ENCODE data around the gene LRRC28.

The LRRC28 gene

DNA sequence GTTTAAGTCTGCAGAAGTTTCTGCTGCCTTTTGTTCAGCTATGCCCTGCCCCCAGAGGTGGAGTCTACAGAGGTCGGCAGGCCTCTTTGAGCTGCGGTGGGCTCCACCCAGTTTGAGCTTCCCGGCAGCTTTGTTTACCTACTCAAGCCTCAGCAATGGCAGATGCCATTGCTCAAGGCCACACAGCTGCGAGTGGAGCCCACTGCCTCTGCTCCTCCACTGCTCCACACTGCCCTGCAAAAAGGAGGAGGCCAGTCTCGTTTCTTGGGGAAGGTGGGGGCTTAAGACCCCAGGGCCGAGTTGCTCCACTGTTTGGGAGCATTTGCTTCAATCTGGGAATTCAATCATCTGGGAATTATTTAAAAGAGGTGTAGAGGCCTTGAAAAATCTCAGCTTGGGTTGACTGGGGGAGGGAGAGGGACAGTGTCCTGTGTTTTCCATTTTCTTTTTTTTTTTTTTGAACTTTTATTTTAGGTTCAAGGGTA is 169.9 kb downstream of the LRRC28 start:
- Histone ChIP-seq H3K4me1 (no peaks in the 10 kb centered on the region), H3K79me2 (no peaks in the 10 kb centered on the region), H3K4me2 (ENCODE audit: low read length) (no peak overlapping the region), H3K4me3 (ENCODE audit: low read depth, low read length) (no peak overlapping the region), H3K27ac (no peak overlapping the region), H3K36me3 (ENCODE audit: control insufficient read depth, insufficient read depth, low read length) (no peaks in the 10 kb centered on the region), H3K9me3 (ENCODE audit: control insufficient read depth, low read length) (no peaks in the 10 kb centered on the region), H2AFZ (no peak overlapping the region), H3K27me3 (ENCODE audit: control insufficient read depth, insufficient read depth, low read length) (no peaks in the 10 kb centered on the region), H3K9ac (no peak overlapping the region)
- TF ChIP-seq CTCF (IDR thresholded peaks at IDR 0.05), result no peak

GRCh38 chr15:99421758-99422157 is 170.5 kb downstream of the LRRC28 start:
- Histone ChIP-seq H3K27me3 (ENCODE audit: control insufficient read depth, insufficient read depth, low read length) (no peaks in the 10 kb centered on the region), H3K4me1 (no peaks in the 10 kb centered on the region), H3K4me2 (ENCODE audit: low read length) (no peak overlapping the region), H2AFZ (no peak overlapping the region), H3K9me3 (ENCODE audit: control insufficient read depth, low read length) (no peaks in the 10 kb centered on the region), H3K9ac (no peak overlapping the region), H3K27ac (no peak overlapping the region), H3K79me2 (no peaks in the 10 kb centered on the region), H3K4me3 (ENCODE audit: low read depth, low read length) (no peak overlapping the region), H3K36me3 (ENCODE audit: control insufficient read depth, insufficient read depth, low read length) (no peaks in the 10 kb centered on the region)
- no peak for TF ChIP-seq CTCF (IDR thresholded peaks at IDR 0.05)

GRCh38 chr15:99423186-99424130 is 172.2 kb downstream of the LRRC28 start:
- H3K27me3 ChIP-seq (ENCODE audit: control insufficient read depth, insufficient read depth, low read length), result no peaks in the 10 kb centered on the region
- H3K9me3 ChIP-seq (ENCODE audit: control insufficient read depth, low read length), result no peaks in the 10 kb centered on the region
- H2AFZ ChIP-seq, result no peak overlapping the region
- no peaks in the 10 kb centered on the region for H3K36me3 ChIP-seq (ENCODE audit: control insufficient read depth, insufficient read depth, low read length)
- H3K79me2 ChIP-seq, result no peaks in the 10 kb centered on the region
- no peak for TF ChIP-seq CTCF (IDR thresholded peaks at IDR 0.05)
- no peaks in the 10 kb centered on the region for H3K4me1 ChIP-seq
- H3K27ac ChIP-seq, result no peak overlapping the region
- no peak overlapping the region for H3K4me3 ChIP-seq (ENCODE audit: low read depth, low read length)
- H3K9ac ChIP-seq, result no peak overlapping the region
- no peak overlapping the region for H3K4me2 ChIP-seq (ENCODE audit: low read length)

DNA sequence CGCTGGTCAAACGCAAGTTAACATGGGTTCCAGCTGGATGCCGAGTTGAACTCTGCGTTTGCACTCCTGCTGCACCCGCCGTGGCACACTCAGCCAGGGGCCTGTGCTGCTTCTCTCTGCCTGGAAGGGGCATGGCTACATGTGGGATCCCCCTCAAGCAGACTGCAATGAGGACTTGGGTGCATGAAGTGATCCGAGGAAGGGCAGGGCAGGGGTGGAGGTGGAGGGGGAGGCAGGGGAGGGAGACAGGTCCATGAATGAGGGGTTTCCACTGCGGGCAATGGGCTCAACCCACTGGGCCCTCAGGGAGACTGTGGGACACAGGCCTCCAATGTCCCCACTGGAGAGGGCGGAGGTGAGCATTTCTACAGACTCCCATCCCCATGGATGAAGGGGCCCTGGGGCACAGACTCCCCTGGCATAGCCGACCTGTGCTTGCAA is 172.9 kb downstream of the LRRC28 start:
- Histone ChIP-seq H3K9ac (no peak overlapping the region), H3K4me2 (ENCODE audit: low read length) (no peak overlapping the region), H3K4me3 (ENCODE audit: low read depth, low read length) (no peak overlapping the region), H3K4me1 (no peaks in the 10 kb centered on the region), H2AFZ (no peak overlapping the region), H3K79me2 (no peaks in the 10 kb centered on the region), H3K9me3 (ENCODE audit: control insufficient read depth, low read length) (no peaks in the 10 kb centered on the region), H3K27ac (no peak overlapping the region), H3K36me3 (ENCODE audit: control insufficient read depth, insufficient read depth, low read length) (no peaks in the 10 kb centered on the region), H3K27me3 (ENCODE audit: control insufficient read depth, insufficient read depth, low read length) (no peaks in the 10 kb centered on the region)
- no peak for TF ChIP-seq CTCF (IDR thresholded peaks at IDR 0.05)

All from parathyroid adenoma (tissue), 2 donors.